HPDE6-E6E7 (cell line): ENCODE data around the gene GSK3A.
"Not testable (repeated sequence)": the region's sequence is repeated elsewhere in the genome, so short reads cannot be mapped to it uniquely, and the experiment has no call there.

ENCODE experiments used
- DNase-seq: peaks from one replicate; pipeline ENCODE4 v3.0.0; 2011; ENCODE audit warnings: missing footprints; ENCODE audit errors: extremely low spot score

Gene GSK3A

DNA sequence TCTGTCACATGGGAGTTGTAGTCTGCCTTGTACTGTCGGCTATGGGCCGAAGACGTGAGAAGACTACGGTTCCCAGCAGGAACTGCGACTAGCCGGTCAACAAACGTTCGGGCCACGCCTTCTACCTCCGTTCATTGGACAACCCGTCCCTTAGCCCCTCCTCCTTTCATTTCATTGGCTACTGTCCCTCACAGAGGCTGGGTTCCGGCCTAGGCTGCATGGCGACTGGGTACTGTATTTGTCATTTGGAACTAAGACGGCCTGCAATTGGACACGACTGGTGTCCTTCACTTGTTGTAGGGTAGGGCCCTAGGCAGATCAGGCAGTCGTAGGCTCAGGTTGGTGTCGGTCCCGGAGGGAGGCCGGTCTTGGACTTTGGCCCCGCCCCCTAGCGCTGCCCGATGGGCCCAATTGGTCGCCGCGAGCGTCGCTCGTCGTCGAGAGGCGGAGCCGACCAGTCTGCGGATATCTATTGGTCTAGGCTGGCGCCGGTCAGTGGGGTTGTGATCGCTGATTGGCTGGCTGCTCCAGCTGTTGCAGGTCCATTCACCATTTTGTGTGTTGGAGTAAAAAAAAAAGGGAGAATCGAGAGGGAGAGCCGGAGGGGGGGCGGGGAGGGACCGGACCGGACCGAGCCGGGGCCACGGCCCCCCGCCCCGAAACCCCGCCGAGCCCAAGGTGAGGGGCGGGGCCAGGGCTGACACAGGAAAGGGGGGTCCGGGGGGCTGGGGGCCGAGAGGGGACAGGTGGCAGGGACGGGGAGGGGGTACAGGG is 26.5 kb upstream of the GSK3A start, which contains the start of gene CIC:
Gene CIC (plus strand): TSS at position 549 of the 774 bp plus-strand sequence. CDS start 2,532 bp downstream, outside the sequence.
- peak; percentile 98 for DNase-seq

GRCh38 chr19:42268142-42268703 is 25.8 kb upstream of the GSK3A start:
- peak; percentile 93 for DNase-seq

DNA sequence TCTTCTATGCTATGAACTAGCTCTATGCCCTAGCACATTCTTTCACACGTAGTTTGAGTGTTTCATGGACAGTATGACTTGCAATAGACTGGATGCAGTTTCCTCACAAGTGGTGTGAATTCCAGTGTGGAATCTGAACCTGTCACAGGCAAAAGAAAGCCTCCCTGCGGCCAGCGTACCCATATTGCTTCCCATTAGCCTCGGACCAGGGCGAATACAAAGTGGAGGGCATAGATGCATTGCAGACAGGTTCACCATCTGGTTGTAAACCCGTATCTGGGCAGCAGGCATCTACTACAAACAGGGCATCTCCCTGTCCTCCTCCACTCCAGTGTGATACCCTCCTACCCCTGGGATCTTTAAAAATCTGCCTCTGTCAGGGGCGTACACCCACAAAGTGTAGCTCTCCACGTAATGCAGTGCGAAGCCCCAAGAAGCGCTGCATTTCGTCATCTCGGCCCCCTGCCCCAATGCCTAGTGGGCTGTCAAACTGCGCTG is 25.3 kb upstream of the GSK3A start:
- no peak for DNase-seq

- DNase-seq: not testable (repeated sequence)
Observed at GRCh38 chr19:42266928-42267603, 24.7 kb upstream of the GSK3A start.

GRCh38 chr19:42266105-42266504 is 23.7 kb upstream of the GSK3A start:
- not testable (repeated sequence) for DNase-seq

DNA sequence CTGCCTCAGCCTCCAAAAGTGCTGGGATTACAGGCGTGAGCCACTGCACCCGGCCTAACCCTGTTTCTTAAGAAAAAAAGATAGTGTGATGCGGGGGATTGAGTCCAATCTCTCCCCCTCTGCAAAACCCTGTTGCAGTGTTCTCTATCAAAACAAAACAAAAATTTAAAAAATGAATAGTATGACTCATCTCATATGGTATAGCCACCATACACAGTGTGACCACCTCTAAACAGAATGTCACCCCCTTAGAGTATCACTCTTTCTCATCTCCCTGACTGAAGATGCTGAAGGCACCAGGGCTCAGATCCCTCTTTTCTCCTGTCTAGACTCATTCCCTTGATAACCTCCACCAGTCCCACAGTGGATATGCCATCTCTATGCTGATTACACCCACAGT is 19.4 kb upstream of the GSK3A start:
- no peak for DNase-seq

DNA sequence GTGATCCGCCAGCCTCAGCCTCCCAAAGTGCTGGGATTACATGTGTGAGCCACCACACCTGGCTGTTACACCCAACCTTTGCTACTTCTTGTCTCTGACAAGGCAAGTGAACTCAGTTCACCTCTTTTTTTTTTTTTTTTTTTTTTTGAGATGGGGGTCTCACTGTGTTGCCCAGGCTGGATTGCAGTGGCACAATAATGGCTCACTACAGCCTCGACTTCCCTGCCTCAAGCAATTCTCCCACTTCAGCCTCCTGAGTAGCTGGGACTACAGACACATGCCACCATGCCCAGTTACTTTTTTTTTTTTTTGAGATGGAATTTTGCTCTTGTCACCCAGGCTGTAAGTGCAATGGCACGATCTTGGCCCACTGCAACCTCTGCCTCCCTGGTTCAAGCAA is 15.4 kb upstream of the GSK3A start:
- not testable (repeated sequence) for DNase-seq

DNA sequence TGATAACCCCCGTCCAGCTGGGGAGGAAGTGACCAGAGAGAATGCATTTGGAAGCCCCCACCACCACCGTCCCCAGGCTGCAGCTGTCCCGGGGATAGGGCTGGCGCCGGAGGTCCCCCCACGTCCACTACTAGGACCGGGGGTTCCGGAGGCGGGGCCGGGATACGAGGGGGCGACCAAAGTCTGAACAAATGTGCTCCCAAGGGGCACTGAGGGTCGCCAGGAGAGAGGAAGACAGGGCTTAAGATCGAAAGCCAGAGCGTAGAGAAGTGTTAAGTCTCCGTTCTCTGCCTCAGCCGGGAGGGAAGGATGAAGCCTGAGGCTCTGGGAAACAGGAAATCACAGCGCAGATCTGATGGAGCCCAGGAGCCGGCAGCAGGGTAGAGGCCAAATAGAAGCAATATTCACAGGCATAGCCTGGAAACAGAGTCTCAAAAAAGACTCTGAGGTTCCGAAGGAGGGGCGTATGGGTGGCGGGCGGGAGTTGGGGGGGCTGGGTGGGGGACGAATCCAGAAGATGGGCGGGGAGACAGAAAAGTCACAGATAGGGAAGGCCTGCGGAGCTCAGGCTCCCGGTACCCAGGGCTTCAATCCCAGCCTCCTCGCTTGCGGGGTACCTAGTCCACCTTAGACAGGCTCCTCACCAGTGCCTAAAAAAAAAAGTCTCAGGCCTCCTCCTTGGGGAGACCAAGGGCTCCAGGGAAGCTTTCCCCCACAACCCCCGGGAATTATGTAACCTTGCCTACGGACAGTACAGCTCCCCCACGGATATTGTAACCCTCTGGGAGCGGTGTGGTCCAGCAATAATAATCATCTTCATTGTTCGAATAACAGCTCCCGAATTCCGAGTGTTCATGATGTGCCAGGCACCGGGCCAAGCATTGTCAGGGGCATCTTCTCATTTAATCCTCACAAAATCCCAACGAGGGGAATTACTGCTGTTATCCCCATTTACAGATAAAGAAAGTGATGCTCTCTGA is 13.7 kb upstream of the GSK3A start:
- peak; percentile 50 for DNase-seq

DNA sequence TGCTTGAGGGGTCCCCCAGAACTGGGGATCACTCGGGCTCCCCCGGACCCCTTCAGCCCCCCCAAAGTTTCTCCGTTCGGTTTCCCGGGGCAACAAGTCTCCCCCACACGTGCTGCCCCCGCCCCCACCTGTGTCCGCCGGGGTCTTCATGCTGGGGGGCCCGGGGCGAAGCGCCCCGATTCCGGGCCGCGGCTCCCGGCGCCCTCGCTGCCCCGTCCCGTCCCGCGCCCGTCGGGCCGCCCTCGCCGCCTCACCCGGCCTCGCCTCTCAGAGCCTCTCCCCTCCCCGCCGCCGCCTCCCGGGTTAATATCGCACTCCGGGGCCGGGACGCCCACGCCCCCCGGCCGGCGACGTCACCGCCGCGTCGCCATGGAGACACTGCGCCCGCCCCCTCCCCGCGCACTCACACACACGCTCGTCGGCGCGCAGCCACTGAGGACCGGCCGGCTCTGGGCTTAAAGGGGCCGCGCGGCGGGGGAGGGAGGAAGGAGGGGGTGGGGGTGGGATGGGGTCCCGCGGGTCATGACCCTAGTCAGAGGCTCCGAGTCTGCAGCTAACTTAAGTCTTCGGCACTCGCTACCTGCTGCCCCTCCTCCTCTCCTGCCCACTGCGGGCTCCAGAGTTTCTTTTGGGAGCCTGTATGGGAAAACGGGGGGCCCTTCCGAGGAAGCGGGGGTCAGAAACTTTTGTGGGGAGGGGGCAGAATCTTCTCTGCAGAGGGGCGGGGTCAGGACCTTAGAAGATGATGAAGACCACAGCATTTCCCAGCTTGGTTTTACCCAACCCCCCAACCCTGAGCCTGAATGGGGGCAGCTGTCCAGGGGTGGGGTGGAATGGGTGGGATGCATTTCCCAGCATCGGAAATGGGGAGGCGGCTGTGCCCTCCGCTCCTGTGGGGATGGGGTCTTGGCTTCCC is 12.7 kb upstream of the GSK3A start, which contains the start of gene ERF:
Gene ERF (minus strand): TSS at position 279 of the 916 bp plus-strand sequence. CDS start 129 bp downstream, at position 150.
- peak; percentile 84 for DNase-seq

DNA sequence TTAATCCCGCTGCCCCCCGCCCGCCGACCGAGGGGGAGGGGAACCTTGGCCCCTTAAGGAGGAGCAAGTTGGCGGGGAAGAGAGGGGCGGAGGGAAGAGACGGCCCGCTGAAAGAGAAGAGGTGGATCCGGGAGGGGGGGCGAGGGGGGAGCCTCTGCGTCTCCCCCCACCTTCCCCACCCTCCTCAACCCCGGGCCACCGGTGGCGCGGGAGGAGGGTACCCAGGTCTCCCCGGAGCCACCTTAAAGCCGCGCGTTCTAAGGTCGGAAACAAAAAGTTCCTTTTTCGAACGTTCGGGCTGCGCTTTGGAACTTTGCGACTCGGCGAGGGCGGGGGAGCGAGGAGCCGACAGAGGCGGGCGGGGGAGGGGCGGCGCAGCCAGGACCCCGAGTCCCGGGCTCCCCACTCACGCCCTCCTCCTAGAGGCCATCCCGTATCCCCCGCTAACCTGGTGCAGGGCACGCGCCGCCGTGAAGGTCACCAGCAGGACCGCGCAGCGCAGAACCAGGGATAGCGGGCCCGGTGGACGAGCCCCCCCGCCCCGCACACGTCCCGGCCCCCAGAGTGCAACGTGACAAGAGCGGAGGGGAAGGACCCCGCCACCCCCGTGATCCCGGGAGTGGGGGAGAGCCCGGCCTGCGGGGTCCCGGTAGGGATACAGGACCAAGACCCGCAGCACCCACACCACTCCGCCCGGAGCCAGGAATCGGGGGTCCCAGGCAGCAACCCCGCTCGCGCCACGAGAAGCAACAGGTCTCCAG is 11.9 kb upstream of the GSK3A start:
- no peak for DNase-seq

GRCh38 chr19:42253245-42254088 is 11.1 kb upstream of the GSK3A start:
- DNase-seq: peak; percentile 45

DNA sequence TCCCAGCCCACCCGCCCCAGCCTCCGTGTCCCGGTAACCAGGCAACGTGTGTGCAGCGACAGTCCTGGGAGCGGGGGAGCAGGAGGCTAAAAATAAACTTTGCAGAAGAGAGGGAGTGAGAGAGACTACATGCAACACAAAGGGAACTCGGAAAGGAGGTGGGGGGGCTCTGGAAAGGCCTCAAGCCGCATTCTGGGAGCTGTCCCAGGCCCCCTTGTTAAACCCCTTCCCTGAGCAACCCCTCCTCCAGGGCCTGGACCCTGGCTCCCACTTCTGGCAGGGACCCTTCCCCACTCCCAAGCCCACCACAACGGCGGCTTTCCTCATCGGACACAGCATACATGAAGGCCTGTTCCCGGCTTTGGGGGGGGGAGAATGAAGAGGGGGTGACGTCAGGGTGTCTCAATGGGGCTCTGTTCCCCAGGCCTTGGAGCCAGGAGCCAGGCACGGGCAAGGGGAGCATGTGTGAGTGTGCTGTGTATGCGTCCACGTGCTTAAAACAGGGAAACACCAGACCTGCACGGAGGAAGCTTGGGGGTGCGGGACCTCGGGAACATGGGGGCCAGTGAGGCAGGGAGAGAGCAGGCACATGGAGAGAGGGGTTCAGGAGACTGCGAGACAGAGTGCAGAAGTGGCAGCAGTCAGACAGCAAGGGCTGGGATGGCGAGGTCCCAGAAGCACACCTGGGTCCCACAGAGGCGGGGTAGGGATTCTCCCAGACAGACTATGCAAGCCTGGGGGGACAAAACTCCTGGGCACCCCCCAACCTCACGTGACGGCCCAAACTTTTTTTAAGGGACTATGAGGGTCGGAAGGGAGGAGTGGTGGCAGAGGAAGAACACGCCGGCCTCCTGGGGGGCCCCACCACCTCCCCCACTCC is 10.2 kb upstream of the GSK3A start:
- DNase-seq: no peak

GRCh38 chr19:42251572-42252358 is 9.4 kb upstream of the GSK3A start:
- DNase-seq: no peak

- DNase-seq: no peak
Observed at GRCh38 chr19:42250666-42251531, 8.5 kb upstream of the GSK3A start.

DNA sequence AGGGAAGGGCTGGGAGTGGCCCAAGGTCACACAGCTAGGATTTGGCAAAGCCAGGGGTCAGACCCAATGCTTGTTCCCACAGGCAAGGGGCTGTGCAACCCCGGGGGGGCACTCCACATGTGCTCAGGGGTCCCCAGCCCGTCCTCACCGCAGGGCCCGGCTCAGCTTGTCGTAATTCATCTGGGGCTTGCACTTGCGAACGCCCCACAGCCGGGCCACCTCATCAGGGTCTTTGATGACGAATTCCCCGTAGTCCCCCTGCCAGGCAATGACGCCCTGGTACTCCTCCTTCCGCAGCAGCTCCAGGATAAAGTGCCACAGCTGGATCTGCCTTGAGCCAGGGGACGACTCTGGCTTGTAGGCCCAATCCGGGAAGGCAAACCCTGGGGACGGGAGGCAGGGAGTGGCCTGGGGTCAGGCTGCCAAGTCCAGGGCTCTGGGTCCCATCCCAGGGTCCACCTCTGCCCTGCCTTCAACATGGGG is 7.8 kb upstream of the GSK3A start:
- DNase-seq: no peak

DNA sequence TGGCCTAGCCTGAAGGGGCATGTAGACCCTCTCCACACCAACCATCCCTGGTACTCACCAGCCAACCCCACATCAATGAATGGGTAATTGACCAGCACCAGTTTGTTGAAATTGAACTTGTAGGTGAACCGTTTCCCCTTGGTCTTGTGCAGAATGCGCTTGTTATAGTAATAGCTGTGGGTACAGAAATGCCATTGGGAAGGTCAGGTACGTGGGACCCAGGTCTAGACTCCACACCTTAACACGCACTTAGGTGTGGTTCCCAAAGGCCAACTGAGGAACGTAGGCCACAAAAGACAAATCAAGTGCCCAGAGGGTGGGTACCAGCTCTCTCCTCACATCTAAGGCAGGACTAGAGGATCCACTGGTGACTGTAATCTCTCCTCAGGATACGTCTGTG is 7.4 kb upstream of the GSK3A start:
- no peak for DNase-seq
